ENCODE data around the gene SLIT1.

DNA sequence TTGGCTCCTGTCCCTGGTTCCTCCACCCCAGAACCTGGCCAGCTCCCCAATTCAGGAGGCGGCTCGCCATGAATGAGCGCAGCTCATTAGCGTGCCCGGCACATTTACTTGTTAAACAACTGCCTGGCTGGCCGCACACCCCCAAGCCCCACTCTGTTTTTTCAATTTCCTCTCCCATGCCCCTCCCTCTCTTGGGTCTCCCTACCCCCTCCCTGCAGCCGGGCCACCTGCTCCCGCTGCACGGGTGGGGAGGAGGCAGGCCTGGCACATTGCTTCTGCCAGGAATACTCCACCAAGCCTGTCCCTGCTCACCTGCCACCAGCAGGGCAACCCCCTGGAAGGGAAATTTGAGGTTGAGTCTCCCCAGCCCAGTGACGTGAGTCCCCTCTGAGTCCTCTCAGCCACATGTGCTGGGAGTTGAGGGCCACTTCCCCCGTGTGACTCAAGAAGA is 2.5 kb upstream of the SLIT1 start:
- TF ChIP-seq POLR2A (IDR thresholded peaks at IDR 0.05): no peak
- TF ChIP-seq, protein P1, sequence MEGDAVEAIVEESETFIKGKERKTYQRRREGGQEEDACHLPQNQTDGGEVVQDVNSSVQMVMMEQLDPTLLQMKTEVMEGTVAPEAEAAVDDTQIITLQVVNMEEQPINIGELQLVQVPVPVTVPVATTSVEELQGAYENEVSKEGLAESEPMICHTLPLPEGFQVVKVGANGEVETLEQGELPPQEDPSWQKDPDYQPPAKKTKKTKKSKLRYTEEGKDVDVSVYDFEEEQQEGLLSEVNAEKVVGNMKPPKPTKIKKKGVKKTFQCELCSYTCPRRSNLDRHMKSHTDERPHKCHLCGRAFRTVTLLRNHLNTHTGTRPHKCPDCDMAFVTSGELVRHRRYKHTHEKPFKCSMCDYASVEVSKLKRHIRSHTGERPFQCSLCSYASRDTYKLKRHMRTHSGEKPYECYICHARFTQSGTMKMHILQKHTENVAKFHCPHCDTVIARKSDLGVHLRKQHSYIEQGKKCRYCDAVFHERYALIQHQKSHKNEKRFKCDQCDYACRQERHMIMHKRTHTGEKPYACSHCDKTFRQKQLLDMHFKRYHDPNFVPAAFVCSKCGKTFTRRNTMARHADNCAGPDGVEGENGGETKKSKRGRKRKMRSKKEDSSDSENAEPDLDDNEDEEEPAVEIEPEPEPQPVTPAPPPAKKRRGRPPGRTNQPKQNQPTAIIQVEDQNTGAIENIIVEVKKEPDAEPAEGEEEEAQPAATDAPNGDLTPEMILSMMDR (IDR thresholded peaks at IDR 0.05): no peak

All from testis (tissue), 2 donors.